ENCODE measurements around the gene GORAB. TPM values are rescaled to one million over a fixed set of nuclear protein-coding genes. Genes with fewer than 3 reads are reported as not detected.

Gene GORAB
- total and polyA plus RNA-seq, 2 of the 4 experiments (the other 2 are of a cell fraction): 11.3 to 14.0 TPM

GRCh38 chr1:170593173-170594011, 61.4 kb downstream of the GORAB start:
- H2BK20ac ChIP-seq (ENCODE audit: low read depth, low read length): no peak overlapping the region
- H3K9me1 ChIP-seq (ENCODE audit: insufficient read depth, low read length): no peaks in the 10 kb centered on the region
- in situ Hi-C loops (cut with MboI; ENCODE audit: low sequenced_read_pairs) (no loop called here), dilution Hi-C loops (cut with HindIII; ENCODE audit: low sequenced_read_pairs, unreplicated experiment) (no loop called here), intact Hi-C loops (cut with micrococcal nuclease) (no loop called here)
- no peak overlapping the region for H3K23ac ChIP-seq (ENCODE audit: low read depth, low read length)
- no peak overlapping the region for H3K4me3 ChIP-seq (ENCODE audit: insufficient read depth, low read depth, low read length)
- H3K56ac ChIP-seq (ENCODE audit: extremely low read depth, insufficient read depth, low read length): no peak overlapping the region
- no peak overlapping the region for H3K18ac ChIP-seq (ENCODE audit: low read depth, low read length)
- no peaks in the 10 kb centered on the region for H3K36me3 ChIP-seq (ENCODE audit: control insufficient read depth, insufficient read depth, low read length)
- H3K79me1 ChIP-seq (ENCODE audit: low read depth in 1 of 2, low read length in 2 of 2): no peaks in the 10 kb centered on the region
- no CpG with 5 or more reads among the region's 5 CpGs for WGBS, 2 experiments (ENCODE audit: extremely low coverage in 2 of 2, insufficient read length in 1 of 2)
- no peak overlapping the region for H2AFZ ChIP-seq (replicated peaks; ENCODE audit: low read length, poor library complexity)
- H2AK5ac ChIP-seq (ENCODE audit: low read depth, low read length): no peak overlapping the region
- H4K5ac ChIP-seq (ENCODE audit: low read depth, low read length): no peak overlapping the region
- TF ChIP-seq MXI1 (IDR thresholded peaks at IDR 0.05; ENCODE audit: borderline replicate concordance, low read depth, low read length) (no peak), RAD21 (IDR thresholded peaks at IDR 0.05; ENCODE audit: low read length) (no peak), CTCF (conservative IDR thresholded peaks at IDR 0.05; ENCODE audit: low read depth, low read length) (no peak), NFE2L2 (IDR thresholded peaks at IDR 0.05; ENCODE audit: low read depth, low read length) (no peak), FOS (IDR thresholded peaks at IDR 0.05; ENCODE audit: low read depth, low read length) (no peak), RCOR1 (IDR thresholded peaks at IDR 0.05; ENCODE audit: insufficient replicate concordance, low read length) (no peak)
- H2AK9ac ChIP-seq (replicated peaks; ENCODE audit: low read depth, low read length, poor library complexity): no peak overlapping the region
- no peak overlapping the region for H4K91ac ChIP-seq (ENCODE audit: insufficient read depth, low read depth, low read length)
- no peak overlapping the region for H4K8ac ChIP-seq (ENCODE audit: low read depth in 2 of 2, low read length in 2 of 2)
- no peak overlapping the region for H3K9ac ChIP-seq (ENCODE audit: low read depth, low read length)
- POLR2A ChIA-PET (ENCODE audit: unreplicated experiment): no interaction called here
- H2BK15ac ChIP-seq (ENCODE audit: low read depth, low read length): no peak overlapping the region
- H3K14ac ChIP-seq (replicated peaks; ENCODE audit: low read depth, low read length): peak overlapping the region; percentile 35; the same call in 1 of the 2 replicates
- H3K4ac ChIP-seq (ENCODE audit: low read depth, low read length): no peak overlapping the region
- DNase-seq: no peak
- H2BK5ac ChIP-seq (ENCODE audit: low read depth, low read length, poor library complexity, severe bottlenecking): no peak overlapping the region
- CTCF ChIA-PET: no interaction called here
- H2BK120ac ChIP-seq (ENCODE audit: low read depth, low read length): no peak overlapping the region
- H3K9me3 ChIP-seq (ENCODE audit: control insufficient read depth, insufficient read depth, low read length): peaks cover 3% of the 10 kb centered on the region; the same call in 1 of the 2 replicates
- BruUV-seq (replicated peaks): no TSS peak
- no peaks in the 10 kb centered on the region; the same call in 1 of the 2 replicates for H3K27me3 ChIP-seq (ENCODE audit: control insufficient read depth, insufficient read depth, low read length)
- no peak for ATAC-seq (ENCODE audit: low read depth)
- 0 out of 2 replicates have a peak, but pooled peaks cover 3% of the 10 kb centered on the region for H3K4me1 ChIP-seq (ENCODE audit: control insufficient read depth, insufficient read depth, low read length)
- no peaks in the 10 kb centered on the region for H4K20me1 ChIP-seq (ENCODE audit: insufficient read depth, low read length)
- peak overlapping the region; percentile 82 for H3K4me2 ChIP-seq (ENCODE audit: low read depth, low read length)
- H3K27ac ChIP-seq (ENCODE audit: insufficient read depth, low read length): no peak overlapping the region
